Stomach (tissue), 9 donors: Measurements from ENCODE around the gene ODAD4. TPM values are rescaled to one million over a fixed set of nuclear protein-coding genes. Genes with fewer than 3 reads are reported as not detected.
A peak's percentile ranks its signal among the peaks of the same experiment; 100 is the strongest.
"Not testable (repeated sequence)": the region's sequence is repeated elsewhere in the genome, so short reads cannot be mapped to it uniquely, and the experiment has no call there.

ENCODE experiments used
- DNase-seq, 2 donors: peaks; one replicate each; pipeline versions ENCODE4 v3.0.0 to v3.0.0-alpha.2; 2013 to 2019
- H3K27ac ChIP-seq, 5 donors: fragments of 200-600 bp in 4 of 5; sonication (generic) in 4 of 5; one replicate each; pipeline ENCODE4 v1.5.1; 2013 to 2019; ENCODE audit warnings: mild to moderate bottlenecking in 1 of 5, moderate library complexity in 1 of 5
- H3K27me3 ChIP-seq, 3 donors: fragments of 200-600 bp; sonication (generic); one replicate each; pipeline ENCODE4 v1.5.1; 2017 to 2019; ENCODE audit warnings: mixed run types in 1 of 3
- H3K36me3 ChIP-seq, 4 donors: fragments of 200-600 bp; sonication (generic); 1 replicate in 3 of 4; 2 replicates in 1 of 4; pipeline ENCODE4 v1.5.1; 2016 to 2019
- H3K4me1 ChIP-seq, 4 donors: fragments of 200-600 bp; sonication (generic); one replicate each; pipeline ENCODE4 v1.5.1; 2016 to 2019
- H3K4me3 ChIP-seq, 4 donors: fragments of 200-600 bp; sonication (generic) in 3 of 4; one replicate each; pipeline ENCODE4 v1.5.1; 2016 to 2019; ENCODE audit warnings: mild to moderate bottlenecking in 1 of 4
- H3K9me3 ChIP-seq, 4 donors: fragments of 200-600 bp; sonication (generic); one replicate each; pipeline ENCODE4 v1.5.1; 2016 to 2019
- CTCF ChIP-seq, 7 experiments: fragments of 450-650 bp in 4 of 7; fragments of 200-600 bp in 3 of 7; sonication (generic) in 3 of 7; IDR thresholded peaks; one replicate each; pipeline ENCODE4 v1.5.1; 2016 to 2019; ENCODE audit warnings: antibody characterized with exemption in 7 of 7, control low read depth in 2 of 7, mild to moderate bottlenecking in 1 of 7
- EP300 ChIP-seq: sonication (generic); formaldehyde crosslinking; IDR thresholded peaks from one replicate; pipeline ENCODE4 v1.6.1; 2017; ENCODE audit warnings: antibody characterized with exemption
- POLR2A ChIP-seq, 4 donors: fragments of 450-650 bp; IDR thresholded peaks; one replicate each; pipeline ENCODE4 v1.6.1; 2016; ENCODE audit warnings: antibody characterized with exemption in 4 of 4, control low read depth in 2 of 4, mild to moderate bottlenecking in 1 of 4, moderate library complexity in 1 of 4
- POLR2AphosphoS5 ChIP-seq, 3 donors: sonication (generic); formaldehyde crosslinking; IDR thresholded peaks; one replicate each; pipeline ENCODE4 v1.6.1; 2016; ENCODE audit warnings: antibody characterized with exemption in 3 of 3
- WGBS, 5 donors: extraction: QIAGEN DNeasy Blood & Tissue Kit in 3 of 5; methylation state at CpG; one replicate each; pipeline versions ENCODE4 v1.1.5 to v1.1.7; 2013 to 2018; 5-methylcytosine and 5-hydroxymethylcytosine counted together
- intact Hi-C: fragments of 100-400 bp; cut with DNase I; formaldehyde crosslinking; loops from one replicate; pipeline ENCODE4 v1.15.1; 2023; ENCODE audit warnings: low total_unique reads
- polyA plus RNA-seq, 3 donors: library from polyadenylated mRNA; stranded (reverse); fragments of 200-250 nt; gene quantifications; one replicate each; pipeline ENCODE4 v1.2.3, GENCODE V29; 2013
- total RNA-seq, 5 donors: library from RNA; depleted of rRNA; stranded (reverse); fragments of >200 nt; gene quantifications; one replicate each; pipeline versions ENCODE4 v1.1.0 to v1.2.3, GENCODE V29; 2014 to 2016
- donor health status: healthy with polysubstance abuse.
- donor health status: Bipolar disorder and iron deficiency.
- donor health status: healthy.

ODAD4 gene
- total and polyA plus RNA-seq, 8 donors: 0.78 to 2.1 (median 1.0) TPM; not detected in 4

DNA sequence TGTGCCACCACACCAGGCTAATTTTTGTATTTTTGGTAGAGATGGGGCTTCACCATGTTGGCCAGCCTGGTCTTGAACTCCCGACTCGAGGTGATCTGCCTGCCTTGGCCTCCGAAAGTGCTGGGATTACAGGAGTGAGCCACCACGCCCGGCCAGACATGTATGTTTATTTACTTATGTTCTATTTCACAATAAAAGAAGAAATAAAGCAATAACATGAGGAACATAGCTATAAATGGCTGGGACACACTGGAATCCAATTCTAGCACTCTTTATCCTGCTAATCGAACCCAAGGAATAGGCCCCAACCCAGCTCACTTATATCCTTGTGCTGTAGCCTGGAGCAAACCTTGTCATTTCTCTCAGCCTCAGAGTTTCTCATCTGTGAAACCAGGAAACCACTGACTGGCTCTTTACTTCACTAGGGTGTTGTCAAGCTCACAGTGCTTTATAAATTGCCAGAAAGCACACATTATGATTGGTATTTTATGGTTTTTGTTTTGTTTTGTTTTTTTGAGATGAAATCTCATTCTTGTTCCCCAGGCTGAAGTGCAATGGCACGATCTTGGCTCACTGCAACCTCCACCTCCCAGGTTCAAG is 4.3 kb upstream of the ODAD4 start:
- no peaks in the 10 kb centered on the region for H3K9me3 ChIP-seq
- H3K27me3 ChIP-seq: no peaks in the 10 kb centered on the region
- no peak for TF ChIP-seq EP300
- no peak for TF ChIP-seq CTCF (IDR thresholded peaks at IDR 0.05)
- TF ChIP-seq POLR2A (IDR thresholded peaks at IDR 0.05): no peak
- no peak for TF ChIP-seq POLR2AphosphoS5 (IDR thresholded peaks at IDR 0.05)
- intact Hi-C loops: no loop called here
- H3K27ac ChIP-seq: no peak overlapping the region
- WGBS, 5 donors: 83 to 89% (median 87%) methylated on average over 7 of the region's 7 CpGs
- H3K4me1 ChIP-seq: peaks cover 5 to 19% (median 12%) of the 10 kb centered on the region in 4 donors
- DNase-seq: no peak
- H3K36me3 ChIP-seq: no peaks in the 10 kb centered on the region
- H3K4me3 ChIP-seq: no peak overlapping the region

GRCh38 chr17:41928693-41929251 is 1.6 kb upstream of the ODAD4 start:
- no peak for DNase-seq
- peak overlapping the region in 2 of 5 donors; percentile 82 to 86 for H3K27ac ChIP-seq
- no peak overlapping the region for H3K4me3 ChIP-seq
- peaks cover 5 to 33% (median 14%) of the 10 kb centered on the region in 4 donors for H3K4me1 ChIP-seq
- 74 to 89% (median 79%) methylated on average over 6 of the region's 6 CpGs for WGBS, 5 donors
- no peaks in the 10 kb centered on the region for H3K9me3 ChIP-seq
- no peaks in the 10 kb centered on the region for H3K36me3 ChIP-seq
- no peaks in the 10 kb centered on the region for H3K27me3 ChIP-seq
- TF ChIP-seq EP300 (no peak), POLR2A (IDR thresholded peaks at IDR 0.05) (no peak), CTCF (IDR thresholded peaks at IDR 0.05) (no peak), POLR2AphosphoS5 (IDR thresholded peaks at IDR 0.05) (no peak)
- intact Hi-C loops: no loop called here

- 40 to 59% (median 48%) methylated on average over 12 to 18 of the region's 18 CpGs for whole genome bisulfite sequencing, 5 donors
- H3K27me3 ChIP-seq, DNase-seq, H3K9me3 ChIP-seq, intact Hi-C loops: not testable (repeated sequence)
- Histone ChIP-seq H3K4me3 (peak overlapping the region; percentile 47 to 63 (median 52)), H3K27ac (peak overlapping the region; percentile 53 to 88 (median 86)), H3K4me1 (peaks cover 5 to 33% (median 14%) of the 10 kb centered on the region in 4 donors), H3K36me3 (peaks cover 0 to 11% (median 3%) of the 10 kb centered on the region in 4 donors)
Measured at GRCh38 chr17:41930833-41931156, 378 bp downstream of the ODAD4 start.

GRCh38 chr17:41931715-41932114 is 1.3 kb downstream of the ODAD4 start:
- H3K27ac ChIP-seq, H3K27me3 ChIP-seq, intact Hi-C loops, H3K4me3 ChIP-seq, DNase-seq, H3K9me3 ChIP-seq: not testable (repeated sequence)
- H3K36me3 ChIP-seq: peaks cover 0 to 20% (median 6%) of the 10 kb centered on the region in 4 donors
- peaks cover 5 to 33% (median 14%) of the 10 kb centered on the region in 4 donors for H3K4me1 ChIP-seq
- 82 to 97% (median 88%) methylated on average over 3 to 4 of the region's 4 CpGs for WGBS, 5 donors

- peaks cover 0 to 32% (median 6%) of the 10 kb centered on the region in 4 donors for H3K36me3 ChIP-seq
- no peak overlapping the region for H3K4me3 ChIP-seq
- DNase-seq: no peak
- intact Hi-C loops: no loop called here
- peaks cover 5 to 35% (median 14%) of the 10 kb centered on the region in 4 donors for H3K4me1 ChIP-seq
- no peaks in the 10 kb centered on the region for H3K9me3 ChIP-seq
- WGBS, 5 donors: 14 to 29% (median 23%) methylated on average over 2 of the region's 2 CpGs
- TF ChIP-seq POLR2A (IDR thresholded peaks at IDR 0.05): no peak
- TF ChIP-seq POLR2AphosphoS5 (IDR thresholded peaks at IDR 0.05): no peak
- no peak for TF ChIP-seq EP300
- TF ChIP-seq CTCF (IDR thresholded peaks at IDR 0.05): no peak
- no peak overlapping the region for H3K27ac ChIP-seq
- no peaks in the 10 kb centered on the region for H3K27me3 ChIP-seq
Measured at GRCh38 chr17:41932816-41933389, 2.5 kb downstream of the ODAD4 start.
